OCI-M2 (cell line): ENCODE results near the gene MUSTN1.

Experiments
- DNase-seq: peaks from one replicate; lab custom pipeline; 2025; ENCODE audit not compliant: unreplicated experiment; lab: John Stamatoyannopoulos, UW

The MUSTN1 gene

GRCh38 chr3:52835766-52836470, 1.1 kb upstream of the MUSTN1 start:
- no peak for DNase-seq

GRCh38 chr3:52833202-52833601, 1.6 kb downstream of the MUSTN1 start:
- no peak for DNase-seq

GRCh38 chr3:52831500-52832301, 3.1 kb downstream of the MUSTN1 start:
- no peak for DNase-seq

- DNase-seq = no peak
These were observed 4.1 kb downstream of the MUSTN1 start, which contains the start of gene ITIH4 for GRCh38 chr3:52830535-52831258. Gene ITIH4 (minus strand): TSS chr3:52830672. CDS start chr3:52830642, 30 bp downstream.

GRCh38 chr3:52829906-52830463, 4.8 kb downstream of the MUSTN1 start:
- DNase-seq = no peak

- DNase-seq = no peak
These were observed 5.3 kb downstream of the MUSTN1 start for GRCh38 chr3:52829482-52829881.

- DNase-seq = no peak
These were observed 6.9 kb downstream of the MUSTN1 start for GRCh38 chr3:52827866-52828376.

- no peak for DNase-seq
These were observed 7.4 kb downstream of the MUSTN1 start for GRCh38 chr3:52827441-52827840.

- DNase-seq = no peak
These were observed 10.8 kb downstream of the MUSTN1 start for GRCh38 chr3:52824037-52824436.

- no peak for DNase-seq
These were observed 12.5 kb downstream of the MUSTN1 start for GRCh38 chr3:52822363-52822762.

- DNase-seq = no peak
These were observed 14.1 kb downstream of the MUSTN1 start for GRCh38 chr3:52820736-52821135.

GRCh38 chr3:52819936-52820335, 14.9 kb downstream of the MUSTN1 start:
- no peak for DNase-seq

- DNase-seq = no peak
These were observed 17.0 kb downstream of the MUSTN1 start for GRCh38 chr3:52817860-52818259.

- DNase-seq = no peak
These were observed 17.6 kb downstream of the MUSTN1 start for GRCh38 chr3:52817221-52817620.

- DNase-seq = no peak
These were observed 18.2 kb downstream of the MUSTN1 start for GRCh38 chr3:52816654-52817053.

- no peak for DNase-seq
These were observed 18.6 kb downstream of the MUSTN1 start for GRCh38 chr3:52816199-52816598.

- no peak for DNase-seq
These were observed 21.0 kb downstream of the MUSTN1 start for GRCh38 chr3:52813810-52814209.

GRCh38 chr3:52811452-52812011, 23.3 kb downstream of the MUSTN1 start:
- no peak for DNase-seq

GRCh38 chr3:52810923-52811322, 23.9 kb downstream of the MUSTN1 start:
- DNase-seq = no peak

- no peak for DNase-seq
These were observed 25.0 kb downstream of the MUSTN1 start for GRCh38 chr3:52809662-52810377.
